CD4-positive, alpha-beta T cell treated with Interferon alpha-2 for 1 hour (primary cell): ENCODE measurements around the gene GTF3C4.
"Not testable (repeated sequence)": the region's sequence is repeated elsewhere in the genome, so short reads cannot be mapped to it uniquely, and the experiment has no call there.

Experiments used
- DNase-seq, 2 donors: peaks; one replicate each; pipeline ENCODE4 v3.0.0-alpha.2; 2020 to 2022

Gene GTF3C4

DNA sequence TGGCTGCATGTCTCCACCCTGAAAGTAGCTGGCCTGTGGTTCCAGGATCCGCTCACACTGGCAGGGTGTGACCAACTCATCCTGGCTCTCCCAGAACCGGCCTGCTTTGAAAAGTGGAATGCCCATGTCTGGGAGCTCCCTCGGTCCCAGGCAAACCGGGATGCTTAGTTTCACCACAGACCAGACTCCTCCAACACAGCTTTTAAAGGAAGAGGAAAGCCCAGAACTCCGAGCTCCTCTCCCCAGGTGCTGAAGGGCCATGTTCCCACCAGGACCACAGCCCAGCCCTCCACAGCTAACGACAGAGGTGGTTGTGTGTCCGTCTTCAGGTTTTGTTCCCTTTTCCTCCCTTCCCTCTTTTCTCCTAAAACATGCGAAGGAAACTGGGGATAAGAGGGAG lies 38.0 kb downstream of the GTF3C4 start:
- no peak for DNase-seq

- no peak for DNase-seq
Observed at GRCh38 chr9:132708769-132709430, 38.6 kb downstream of the GTF3C4 start.

DNA sequence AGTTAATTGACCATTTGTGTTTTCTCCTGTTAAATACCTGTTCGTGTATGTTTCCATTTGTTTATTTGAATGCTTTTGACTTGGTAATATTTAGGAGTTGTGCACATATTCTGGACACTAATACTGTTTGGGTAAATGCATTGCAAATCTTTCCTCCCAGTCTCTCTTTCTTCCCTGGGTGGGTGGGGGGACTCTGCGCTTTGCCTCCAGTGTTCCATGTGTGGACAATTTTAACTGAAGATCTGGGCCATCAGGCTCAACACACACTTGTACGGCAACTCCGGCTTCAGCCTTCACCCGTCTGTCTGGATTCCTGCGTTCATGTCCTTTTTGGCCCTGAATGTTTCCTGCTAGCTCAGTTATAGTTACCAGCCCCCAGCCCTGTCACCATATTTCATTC lies 40.1 kb downstream of the GTF3C4 start:
- no peak for DNase-seq

DNA sequence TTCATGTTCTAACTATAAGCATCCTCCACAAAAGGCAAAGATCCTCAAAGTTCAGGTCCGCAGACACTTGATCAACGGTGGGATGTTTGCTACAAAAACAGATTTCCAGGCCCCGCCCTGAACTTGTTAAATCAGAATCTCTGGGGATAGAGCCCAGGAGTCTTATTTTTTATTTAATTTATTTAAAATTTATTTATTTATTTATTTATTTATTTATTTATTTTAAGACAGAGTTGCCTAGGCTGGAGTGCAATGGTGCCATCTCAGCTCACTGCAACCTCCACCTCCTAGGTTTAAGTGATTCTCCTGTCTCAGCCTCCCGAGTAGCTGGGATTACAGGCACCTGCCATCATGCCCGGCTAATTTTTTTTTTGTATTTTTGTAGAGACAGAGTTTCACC lies 40.9 kb downstream of the GTF3C4 start:
- DNase-seq, result not testable (repeated sequence)

GRCh38 chr9:132711846-132712245 lies 41.6 kb downstream of the GTF3C4 start:
- DNase-seq, result no peak

- no peak for DNase-seq
Observed at GRCh38 chr9:132712753-132713152, 42.5 kb downstream of the GTF3C4 start.

- no peak for DNase-seq
Observed at GRCh38 chr9:132716007-132716406, 45.7 kb downstream of the GTF3C4 start.

- no peak for DNase-seq
Observed at GRCh38 chr9:132717326-132717945, 47.2 kb downstream of the GTF3C4 start.

GRCh38 chr9:132718381-132718928 lies 48.2 kb downstream of the GTF3C4 start:
- not testable (repeated sequence) for DNase-seq

DNA sequence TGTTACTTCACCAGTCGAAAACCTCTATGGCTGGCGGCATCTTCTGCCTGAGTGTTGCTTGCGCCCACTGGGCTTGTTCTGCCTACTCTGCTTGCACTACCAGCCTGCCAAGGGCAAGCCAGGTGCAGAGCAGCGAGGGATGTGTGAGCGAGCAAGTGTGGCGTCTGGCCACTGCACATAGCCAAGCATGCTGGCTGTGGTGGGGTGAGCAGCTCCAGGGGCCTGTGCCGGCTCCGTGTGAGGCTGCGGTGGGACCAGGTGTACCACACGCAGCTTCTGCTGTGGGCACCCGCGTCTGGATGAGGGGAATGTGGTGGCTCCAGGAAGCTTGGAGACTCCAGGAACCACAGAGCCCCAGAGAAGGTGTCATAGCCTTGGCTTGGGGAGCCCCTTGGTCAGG lies 51.4 kb downstream of the GTF3C4 start:
- no peak for DNase-seq

DNA sequence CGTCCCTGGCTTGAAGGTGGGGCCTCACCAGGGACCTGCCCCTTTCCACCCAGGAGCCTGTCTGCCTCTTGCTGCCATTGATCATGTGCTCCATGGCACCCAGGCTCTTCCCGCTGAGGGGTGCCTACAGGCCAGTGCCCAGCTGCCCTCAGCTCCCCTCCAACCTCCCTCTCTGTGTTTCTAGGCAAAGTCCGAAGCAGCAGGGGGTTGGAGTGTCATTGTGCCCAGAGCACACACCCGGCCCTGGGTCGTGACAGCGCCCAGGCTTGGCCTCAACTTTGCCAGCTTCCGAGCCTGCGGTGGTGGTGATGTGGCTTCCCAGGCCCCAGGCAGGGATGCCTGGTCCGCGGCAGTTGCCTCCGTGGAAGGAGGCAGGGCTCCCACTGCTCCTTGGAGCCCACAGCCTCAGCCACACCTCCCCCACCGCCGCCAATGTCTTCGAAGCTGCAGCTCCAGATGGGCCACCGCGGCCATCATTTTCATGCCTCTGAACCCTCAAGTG lies 52.4 kb downstream of the GTF3C4 start:
- no peak for DNase-seq

DNA sequence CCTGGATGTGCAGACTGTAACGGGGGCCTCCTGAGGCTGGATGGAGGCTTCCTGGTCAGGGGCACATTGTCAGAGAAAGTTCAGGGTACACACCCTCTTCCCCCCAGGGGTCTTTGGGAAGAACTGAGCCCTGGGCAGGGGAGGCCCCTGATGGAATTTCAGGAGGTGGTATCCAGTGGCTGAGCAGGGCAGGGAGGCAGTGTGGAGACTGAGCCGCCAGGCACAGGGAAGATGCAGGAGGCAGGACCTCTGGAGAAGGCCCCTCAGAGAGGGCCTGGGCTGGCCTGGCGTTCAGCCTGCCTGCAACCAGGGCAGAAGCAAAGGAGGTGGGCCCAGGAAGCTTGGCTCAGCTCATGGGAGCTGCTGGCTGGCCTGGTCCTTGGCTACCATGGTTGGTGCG lies 53.5 kb downstream of the GTF3C4 start:
- no peak for DNase-seq

- no peak for DNase-seq
Observed at GRCh38 chr9:132725306-132725705, 55.0 kb downstream of the GTF3C4 start.

- DNase-seq, result no peak
Observed at GRCh38 chr9:132726576-132727130, 56.4 kb downstream of the GTF3C4 start.

DNA sequence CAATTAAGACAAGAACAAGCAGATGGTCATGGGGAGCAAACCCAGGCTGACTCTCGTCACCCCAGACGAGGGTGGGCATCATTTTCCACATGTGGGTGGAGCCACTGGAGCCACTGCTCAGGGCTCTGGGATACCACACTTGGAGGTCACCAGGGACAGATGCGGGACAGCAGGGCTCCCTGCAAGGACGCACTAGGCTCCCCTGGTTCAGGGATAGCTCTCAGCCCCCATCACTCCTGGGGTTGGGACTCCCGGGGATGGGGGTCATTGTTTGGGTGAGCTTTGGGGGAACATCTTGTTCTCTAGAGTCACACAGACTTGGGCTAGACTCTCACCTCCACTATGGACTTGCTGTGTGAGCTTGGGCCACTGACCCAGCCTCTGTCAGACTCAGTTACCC lies 57.8 kb downstream of the GTF3C4 start:
- no peak for DNase-seq

DNA sequence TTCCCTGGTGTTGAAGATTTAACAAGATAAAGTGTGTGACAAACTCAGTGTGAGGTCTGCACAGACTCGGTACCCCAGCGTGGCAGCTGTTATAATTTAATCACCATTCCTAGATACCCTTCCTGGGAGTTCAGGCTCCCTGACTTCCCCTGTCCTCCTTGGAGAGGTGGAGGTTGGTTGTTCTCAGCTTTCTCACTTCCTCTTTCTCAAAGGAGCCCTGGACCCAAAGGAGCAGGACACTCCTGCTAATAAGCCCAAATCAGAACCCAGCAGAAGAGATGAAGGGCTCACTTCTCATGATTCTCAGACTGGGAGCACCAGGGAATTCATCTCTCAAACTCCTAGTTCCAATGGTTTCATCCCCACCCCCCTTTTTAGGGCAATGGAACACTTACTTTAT lies 58.2 kb downstream of the GTF3C4 start:
- DNase-seq, result no peak

GRCh38 chr9:132729235-132729890 lies 59.1 kb downstream of the GTF3C4 start:
- DNase-seq, result no peak

- DNase-seq, result no peak
Observed at GRCh38 chr9:132730054-132731033, 60.1 kb downstream of the GTF3C4 start.

- DNase-seq, result no peak
Observed at GRCh38 chr9:132731230-132731629, 61.0 kb downstream of the GTF3C4 start.

GRCh38 chr9:132732326-132733259 lies 62.3 kb downstream of the GTF3C4 start:
- no peak for DNase-seq

- DNase-seq, result no peak
Observed at GRCh38 chr9:132733260-132733815, 63.1 kb downstream of the GTF3C4 start.
